GM12892 (cell line): Measurements from ENCODE around the gene VAMP1.

Experiments used
- POLR2A ChIP-seq: IDR thresholded peaks from 2 replicates; pipeline ENCODE4 v1.6.1; 2011; ENCODE audit warnings: low read depth, low read length, control low read depth
- POLR2AphosphoS5 ChIP-seq: IDR thresholded peaks from 2 replicates; pipeline ENCODE4 v1.6.1; 2011; ENCODE audit warnings: low read depth, low read length, control low read depth
- TAF1 ChIP-seq: IDR thresholded peaks from 2 replicates; pipeline ENCODE4 v1.6.1; 2011; ENCODE audit warnings: low read depth, mild to moderate bottlenecking, control low read depth, low read length, borderline replicate concordance

DNA sequence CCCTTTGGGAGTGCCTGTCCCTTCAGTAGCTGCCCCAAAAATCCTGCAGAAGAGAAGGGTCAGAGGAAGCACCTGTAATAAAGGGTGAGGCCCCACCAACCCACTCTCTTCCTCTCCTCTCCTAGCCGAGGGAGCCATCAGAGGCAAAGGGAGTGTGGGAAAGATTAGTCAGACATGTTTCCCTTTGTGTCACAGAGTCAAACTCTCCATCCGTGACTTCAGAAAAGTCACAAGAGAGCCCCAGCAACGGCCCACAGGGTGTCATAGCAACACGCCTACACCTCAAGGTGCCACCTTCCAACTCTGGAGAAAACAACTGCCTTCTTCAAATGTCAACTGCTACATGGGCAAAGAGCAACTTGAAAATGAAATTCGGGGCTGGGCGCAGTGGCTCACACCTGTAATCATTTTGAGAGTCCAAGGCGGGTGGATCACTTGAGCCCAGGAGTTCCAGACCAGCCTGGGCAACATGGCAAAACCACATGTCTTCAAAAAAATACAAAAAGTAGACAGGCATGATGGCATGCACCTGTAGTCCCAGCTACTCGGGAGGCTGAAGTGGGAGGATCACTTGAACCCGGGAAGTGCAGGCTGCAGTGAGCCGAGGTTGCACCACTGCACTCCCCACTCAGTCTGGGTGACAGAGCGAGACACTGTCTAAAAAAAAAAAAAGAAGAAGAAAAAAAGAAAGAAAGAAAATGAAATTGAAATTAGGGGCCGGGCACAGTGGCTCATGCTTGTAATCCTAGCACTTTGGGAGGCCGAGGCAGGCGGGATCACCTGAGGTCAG is 43.4 kb downstream of the VAMP1 start:
- no peak for TF ChIP-seq TAF1
- no peak; the same call in 1 of the 2 replicates for TF ChIP-seq POLR2A
- TF ChIP-seq POLR2AphosphoS5, result peak; percentile 4; the same call in 1 of the 2 replicates
